ENCODE data around the gene STK32A.

The STK32A gene

GRCh38 chr5:147259837-147260236, 25.0 kb downstream of the STK32A start:
- DNase-seq (no peak), ATAC-seq (no peak)

- ATAC-seq (no peak), DNase-seq (no peak)
These were observed 32.4 kb downstream of the STK32A start for GRCh38 chr5:147267082-147267832.

- no peak for ATAC-seq
These were observed 41.7 kb downstream of the STK32A start for GRCh38 chr5:147276497-147276896.

GRCh38 chr5:147286296-147286695, 51.5 kb downstream of the STK32A start:
- ATAC-seq, result no peak

More at GRCh38 chr5:147276497-147276896, 41.7 kb downstream of the STK32A start:
- no peak for DNase-seq

GRCh38 chr5:147287110-147287509, 52.3 kb downstream of the STK32A start:
- DNase-seq (no peak), ATAC-seq (no peak)

More at GRCh38 chr5:147286296-147286695, 51.5 kb downstream of the STK32A start:
- DNase-seq, result no peak

- DNase-seq, result no peak
- ATAC-seq, result no peak
These were observed 55.4 kb downstream of the STK32A start for GRCh38 chr5:147290261-147290660.

- DNase-seq, result no peak
- ATAC-seq, result no peak
These were observed 68.4 kb downstream of the STK32A start for GRCh38 chr5:147303251-147303650.

GRCh38 chr5:147303976-147304375, 69.2 kb downstream of the STK32A start:
- DNase-seq, result no peak
- ATAC-seq, result no peak

- no peak for DNase-seq
- ATAC-seq, result no peak
These were observed 70.3 kb downstream of the STK32A start for GRCh38 chr5:147305147-147305546.

- no peak for ATAC-seq
- DNase-seq, result no peak
These were observed 71.5 kb downstream of the STK32A start for GRCh38 chr5:147306351-147306750.

- ATAC-seq (no peak), DNase-seq (no peak)
These were observed 72.3 kb downstream of the STK32A start for GRCh38 chr5:147307170-147307569.

- ATAC-seq (no peak), DNase-seq (no peak)
These were observed 74.8 kb downstream of the STK32A start for GRCh38 chr5:147309621-147310020.

GRCh38 chr5:147310059-147310704, 75.4 kb downstream of the STK32A start:
- ATAC-seq, result no peak
- no peak for DNase-seq

- DNase-seq (no peak), ATAC-seq (no peak)
These were observed 83.3 kb downstream of the STK32A start for GRCh38 chr5:147317978-147318684.

- ATAC-seq (no peak), DNase-seq (no peak)
These were observed 86.7 kb downstream of the STK32A start for GRCh38 chr5:147321569-147321968.

- ATAC-seq, result no peak
- no peak for DNase-seq
These were observed 92.6 kb downstream of the STK32A start for GRCh38 chr5:147327421-147327820.

GRCh38 chr5:147327905-147328304, 93.1 kb downstream of the STK32A start:
- DNase-seq (no peak), ATAC-seq (no peak)

GRCh38 chr5:147332658-147333057, 97.8 kb downstream of the STK32A start:
- no peak for ATAC-seq
- no peak for DNase-seq

GRCh38 chr5:147336876-147337275, 102.0 kb downstream of the STK32A start:
- ATAC-seq (no peak), DNase-seq (no peak)

GRCh38 chr5:147339313-147339712, 104.5 kb downstream of the STK32A start:
- DNase-seq (no peak), ATAC-seq (no peak)

- DNase-seq (no peak), ATAC-seq (no peak)
These were observed 106.1 kb downstream of the STK32A start for GRCh38 chr5:147340941-147341340.

- ATAC-seq (no peak), DNase-seq (no peak)
These were observed 106.5 kb downstream of the STK32A start for GRCh38 chr5:147341345-147341744.

GRCh38 chr5:147344861-147345260, 110.0 kb downstream of the STK32A start:
- ATAC-seq (no peak), DNase-seq (no peak)
